Kidney (tissue), 14 donors: ENCODE measurements around the gene PPTC7. TPM values are rescaled to one million over a fixed set of nuclear protein-coding genes. Genes with fewer than 3 reads are reported as not detected.
A peak's percentile ranks its signal among the peaks of the same experiment; 100 is the strongest.

Experiments used
- DNase-seq, 5 donors: peaks; one replicate each; pipeline ENCODE4 v3.0.0-alpha.2; 2013 to 2020
- FAIRE-seq: peaks from 2 replicates; lab custom pipeline; 2012; peaks lifted over from hg19 to GRCh38; lab: Jason Lieb, UNC
- H3K27ac ChIP-seq, 2 donors: one replicate each; pipeline ENCODE4 v1.7.0; 2013; ENCODE audit warnings: low read depth in 2 of 2, low read length in 2 of 2, inconsistent platforms in 1 of 2
- H3K27me3 ChIP-seq: one replicate; pipeline ENCODE4 v1.7.1; 2013; ENCODE audit warnings: low read length, inconsistent platforms; ENCODE audit not compliant: control insufficient read depth, insufficient read depth
- H3K36me3 ChIP-seq, 3 donors: one replicate each; pipeline versions ENCODE4 v1.7.0 to v1.7.1; 2013; ENCODE audit warnings: low read length in 3 of 3, control low read depth in 1 of 3, inconsistent platforms in 1 of 3; ENCODE audit not compliant: insufficient read depth in 3 of 3, control insufficient read depth in 2 of 3
- H3K4me1 ChIP-seq, 3 donors: one replicate each; pipeline versions ENCODE4 v1.7.0 to v1.7.1; 2013; ENCODE audit warnings: low read length in 3 of 3, inconsistent platforms in 1 of 3, low read depth in 1 of 3; ENCODE audit not compliant: control insufficient read depth in 2 of 3, insufficient read depth in 2 of 3
- H3K4me3 ChIP-seq, 3 donors: one replicate each; pipeline versions ENCODE4 v1.7.0 to v1.8.1; 2013; ENCODE audit warnings: low read length in 3 of 3, control low read depth in 1 of 3, inconsistent platforms in 1 of 3
- H3K9ac ChIP-seq, 3 donors: one replicate each; pipeline versions ENCODE4 v1.7.0 to v1.7.1; 2013; ENCODE audit warnings: low read length in 3 of 3, control low read depth in 1 of 3, inconsistent platforms in 1 of 3
- H3K9me3 ChIP-seq, 3 donors: one replicate each; pipeline versions ENCODE4 v1.7.0 to v1.7.1; 2013; ENCODE audit warnings: low read length in 3 of 3, control low read depth in 1 of 3, inconsistent platforms in 1 of 3; ENCODE audit not compliant: control insufficient read depth in 2 of 3, insufficient read depth in 1 of 3
- intact Hi-C: fragments of 100-400 bp; cut with DNase I; formaldehyde crosslinking; loops from one replicate; pipeline ENCODE4 v1.11.1; 2022
- polyA plus RNA-seq: library from polyadenylated mRNA; stranded (reverse); fragments of 350-450 nt; fragmentation: Illumina TruSeq; extraction: RNeasy Lipid Tissue Mini Kit (QIAGEN cat#74804); gene quantifications from one replicate; pipeline ENCODE4 v1.2.3, GENCODE V29; 2014; ENCODE audit warnings: low read depth, low replicate concordance; ENCODE audit not compliant: insufficient read depth
- total RNA-seq: library from RNA; stranded (reverse); fragmentation: NEBNext Ultra II Directional; extraction: Animal tissue kit (Norgen Biotek cat#: 25700); gene quantifications from one replicate; pipeline ENCODE4 v1.2.1, GENCODE V29; 2021
- TF ChIP-seq, protein P1 (sequence below): IDR thresholded peaks from 3 replicates; pipeline ENCODE4 v1.5.1; 2012; ENCODE audit warnings: mild to moderate bottlenecking, moderate library complexity, borderline replicate concordance; ENCODE audit not compliant: insufficient read depth; ENCODE audit errors: extremely low read depth
- donor health status: control.
- donor health status: control.
- donor health status: control.
- donor health status: control.
- donor health status: control.
- donor health status: DM: yes; HTN: yes; CAD: no.
- donor health status: Normal renal cell carcinoma (clear cell type).

The PPTC7 gene
- total and polyA plus RNA-seq, 2 donors from 2014 or later = 10.0 to 27.9 TPM

DNA sequence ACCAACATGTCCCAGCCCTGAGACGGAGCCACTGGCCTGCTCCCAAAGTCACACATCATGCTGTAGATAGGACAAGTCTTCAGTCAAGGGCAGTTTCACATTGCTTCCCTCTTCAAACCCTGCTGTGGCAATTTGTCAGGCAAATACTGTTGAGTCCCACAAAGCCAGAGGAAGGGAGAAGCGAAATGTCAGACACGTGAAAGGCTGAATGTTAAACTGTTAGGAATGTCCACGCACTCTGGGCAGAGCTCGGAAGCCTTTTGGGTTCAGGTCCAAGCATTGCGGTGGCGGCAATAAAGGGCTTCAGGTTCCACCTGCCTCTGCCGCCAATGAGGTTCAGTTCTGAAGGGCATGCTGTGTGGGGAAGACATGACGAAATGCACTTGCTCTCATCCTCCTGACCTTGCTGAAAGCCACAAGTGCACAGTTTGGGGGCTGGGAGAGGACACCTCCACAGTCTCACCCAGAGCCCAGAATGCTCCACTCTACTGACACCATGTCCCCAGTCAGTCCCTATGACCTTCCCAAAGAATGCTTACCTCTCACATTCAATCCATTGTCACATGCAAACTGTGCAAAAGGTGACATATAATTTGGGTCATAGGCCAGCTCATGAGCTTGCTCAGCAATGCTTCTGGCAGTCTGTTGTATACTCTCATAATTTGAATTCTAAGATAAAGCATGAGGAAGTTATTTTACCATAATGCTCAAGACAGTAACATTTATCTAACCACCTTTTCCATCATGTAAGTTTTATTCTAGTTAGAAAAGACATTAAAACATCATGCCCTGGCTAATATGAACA lies 45.3 kb downstream of the PPTC7 start:
- Histone ChIP-seq H3K9ac (peak overlapping the region in 1 of 3 donors; percentile 64), H3K9me3 (no peaks in the 10 kb centered on the region), H3K27me3 (no peaks in the 10 kb centered on the region), H3K36me3 (peaks cover 3 to 32% (median 12%) of the 10 kb centered on the region in 3 donors), H3K4me1 (peaks cover 0 to 20% (median 9%) of the 10 kb centered on the region in 3 donors), H3K4me3 (peak overlapping the region in 1 of 3 donors; percentile 3), H3K27ac (peak overlapping the region; percentile 56 to 95)
- DNase-seq (peak in 1 of 5 donors; percentile 86), FAIRE-seq (no peak)
- intact Hi-C loops = no loop called here
- TF ChIP-seq, protein P1, sequence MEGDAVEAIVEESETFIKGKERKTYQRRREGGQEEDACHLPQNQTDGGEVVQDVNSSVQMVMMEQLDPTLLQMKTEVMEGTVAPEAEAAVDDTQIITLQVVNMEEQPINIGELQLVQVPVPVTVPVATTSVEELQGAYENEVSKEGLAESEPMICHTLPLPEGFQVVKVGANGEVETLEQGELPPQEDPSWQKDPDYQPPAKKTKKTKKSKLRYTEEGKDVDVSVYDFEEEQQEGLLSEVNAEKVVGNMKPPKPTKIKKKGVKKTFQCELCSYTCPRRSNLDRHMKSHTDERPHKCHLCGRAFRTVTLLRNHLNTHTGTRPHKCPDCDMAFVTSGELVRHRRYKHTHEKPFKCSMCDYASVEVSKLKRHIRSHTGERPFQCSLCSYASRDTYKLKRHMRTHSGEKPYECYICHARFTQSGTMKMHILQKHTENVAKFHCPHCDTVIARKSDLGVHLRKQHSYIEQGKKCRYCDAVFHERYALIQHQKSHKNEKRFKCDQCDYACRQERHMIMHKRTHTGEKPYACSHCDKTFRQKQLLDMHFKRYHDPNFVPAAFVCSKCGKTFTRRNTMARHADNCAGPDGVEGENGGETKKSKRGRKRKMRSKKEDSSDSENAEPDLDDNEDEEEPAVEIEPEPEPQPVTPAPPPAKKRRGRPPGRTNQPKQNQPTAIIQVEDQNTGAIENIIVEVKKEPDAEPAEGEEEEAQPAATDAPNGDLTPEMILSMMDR = no peak

DNA sequence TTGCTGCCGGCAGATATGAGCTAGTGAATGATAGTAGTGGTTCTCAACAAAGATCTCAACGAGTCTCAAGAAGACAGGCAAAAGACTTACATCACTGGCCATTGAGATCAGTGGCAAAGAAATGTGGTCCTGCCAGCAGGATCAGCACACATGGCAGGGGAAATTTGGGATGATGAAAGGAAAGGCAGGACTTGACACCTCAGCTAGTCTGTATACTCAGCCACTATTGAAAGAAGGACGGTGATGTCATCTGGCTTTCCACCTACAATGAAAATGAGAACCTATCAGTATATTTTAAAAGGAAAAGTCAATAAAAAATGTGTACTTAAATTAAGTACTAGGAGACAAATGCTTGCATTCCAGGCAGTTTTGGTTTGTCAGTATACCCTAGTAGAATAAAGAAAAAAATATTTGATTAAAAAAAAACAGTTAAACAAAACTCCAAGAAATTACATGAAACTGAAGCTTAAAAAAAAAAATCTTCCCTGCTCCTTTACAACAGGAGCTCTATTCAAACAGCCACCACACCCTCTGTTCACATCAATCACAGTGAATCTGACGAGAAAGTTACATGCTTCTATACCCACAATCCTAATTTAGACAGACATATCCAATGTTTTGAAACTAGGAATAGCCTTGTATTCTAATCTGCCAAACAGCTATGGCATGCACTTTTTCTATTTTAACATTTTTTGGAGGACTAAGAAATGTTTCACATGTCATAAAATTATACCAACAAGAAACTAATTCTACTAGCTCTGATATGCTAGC lies 46.1 kb downstream of the PPTC7 start:
- peak overlapping the region in 1 of 3 donors; percentile 64 for H3K9ac ChIP-seq
- DNase-seq (no peak), FAIRE-seq (no peak)
- peak overlapping the region in 1 of 3 donors; percentile 3 for H3K4me3 ChIP-seq
- H3K9me3 ChIP-seq = no peaks in the 10 kb centered on the region
- H3K36me3 ChIP-seq = peaks cover 3 to 32% (median 15%) of the 10 kb centered on the region in 3 donors
- TF ChIP-seq, protein P1 = no peak
- H3K27me3 ChIP-seq = no peaks in the 10 kb centered on the region
- H3K27ac ChIP-seq = peak overlapping the region; percentile 56 to 95
- peaks cover 0 to 26% (median 9%) of the 10 kb centered on the region in 3 donors for H3K4me1 ChIP-seq
- intact Hi-C loops = no loop called here

DNA sequence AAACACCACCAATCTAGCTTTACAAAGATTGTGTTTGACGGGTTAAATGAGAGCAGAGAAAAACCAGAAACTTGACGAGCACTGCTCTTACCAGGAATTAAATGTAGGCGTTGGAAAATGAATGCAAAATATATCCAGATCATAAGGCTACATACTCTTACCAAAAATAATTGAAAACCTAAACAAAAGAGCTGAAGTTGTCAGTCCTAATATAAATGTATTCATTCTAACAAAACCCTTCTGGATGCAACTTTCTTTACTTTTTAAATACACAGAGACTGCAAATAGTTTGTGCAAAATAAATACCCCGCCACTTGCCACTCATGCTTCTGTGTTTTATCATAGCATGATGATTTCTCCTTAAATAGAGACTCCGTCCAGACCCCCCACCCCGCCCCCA lies 48.3 kb downstream of the PPTC7 start:
- DNase-seq (no peak), FAIRE-seq (no peak)
- Histone ChIP-seq H3K4me1 (peaks cover 0 to 27% (median 12%) of the 10 kb centered on the region in 3 donors), H3K27ac (no peak overlapping the region), H3K4me3 (no peak overlapping the region), H3K27me3 (no peaks in the 10 kb centered on the region), H3K9ac (no peak overlapping the region), H3K9me3 (no peaks in the 10 kb centered on the region), H3K36me3 (peaks cover 3 to 38% (median 15%) of the 10 kb centered on the region in 3 donors)
- intact Hi-C loops = no loop called here
- TF ChIP-seq, protein P1 = no peak
